Stimulated activated naive CD8-positive, alpha-beta T cell treated with anti-CD3 and anti-CD28 coated beads, Interleukin-15, amount 100 ng/mL, for 72 hours (primary cell): ENCODE measurements around the gene HECW1.
"Not testable (repeated sequence)": the region's sequence is repeated elsewhere in the genome, so short reads cannot be mapped to it uniquely, and the experiment has no call there.

ENCODE experiments used
- ATAC-seq: fragments of 150-1000 bp; cut with Tn5 transposase; 2 replicates; pipeline ENCODE4 v1.10.0; 2021; ENCODE audit warnings: mild to moderate bottlenecking, moderate library complexity
- DNase-seq, 2 donors: peaks; one replicate each; pipeline ENCODE4 v3.0.0; 2021 to 2022
- H3K27ac Mint-ChIP-seq, 2 donors: one replicate each; pipeline ENCODE4 v1.8.0; 2022; ENCODE audit warnings: mild to moderate bottlenecking in 2 of 2, mixed read lengths in 2 of 2, moderate library complexity in 2 of 2
- H3K27me3 Mint-ChIP-seq: one replicate; pipeline ENCODE4 v1.8.0; 2022; ENCODE audit warnings: mixed read lengths
- H3K4me1 Mint-ChIP-seq: one replicate; pipeline ENCODE4 v1.8.0; 2022; ENCODE audit warnings: mild to moderate bottlenecking, mixed read lengths
- H3K4me3 Mint-ChIP-seq, 2 donors: one replicate each; pipeline ENCODE4 v1.8.0; 2022; ENCODE audit warnings: mild to moderate bottlenecking in 2 of 2, mixed read lengths in 2 of 2, moderate library complexity in 1 of 2
- H3K9me3 Mint-ChIP-seq, 2 donors: one replicate each; pipeline ENCODE4 v1.8.0; 2022; ENCODE audit warnings: mixed read lengths in 2 of 2

The HECW1 gene

DNA sequence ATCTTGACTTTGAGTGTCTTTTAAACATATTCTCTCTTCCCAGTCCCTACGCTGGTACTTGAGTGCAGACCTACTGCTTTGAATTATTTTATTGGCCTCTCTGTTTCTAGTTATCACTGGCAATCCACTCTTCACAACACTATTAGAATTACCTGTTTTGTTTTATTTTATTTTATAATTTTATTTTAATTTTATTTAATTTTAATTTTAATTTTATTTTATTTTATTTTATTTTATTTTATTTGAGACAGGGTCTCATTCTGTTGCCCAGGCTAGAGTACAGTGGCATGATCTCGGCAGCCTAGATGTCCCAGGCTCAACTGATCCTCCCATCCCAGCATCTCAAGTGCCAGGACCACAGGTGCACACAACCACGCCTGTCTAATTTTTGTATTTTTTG lies 477.3 kb downstream of the HECW1 start:
- no peaks in the 10 kb centered on the region for H3K27me3 Mint-ChIP-seq
- H3K27ac Mint-ChIP-seq: peak overlapping the region; percentile 89 to 91
- H3K9me3 Mint-ChIP-seq: no peaks in the 10 kb centered on the region
- H3K4me3 Mint-ChIP-seq: peak overlapping the region; percentile 52 to 79
- DNase-seq (no peak), ATAC-seq (no peak)
- peaks cover 74% of the 10 kb centered on the region for H3K4me1 Mint-ChIP-seq

DNA sequence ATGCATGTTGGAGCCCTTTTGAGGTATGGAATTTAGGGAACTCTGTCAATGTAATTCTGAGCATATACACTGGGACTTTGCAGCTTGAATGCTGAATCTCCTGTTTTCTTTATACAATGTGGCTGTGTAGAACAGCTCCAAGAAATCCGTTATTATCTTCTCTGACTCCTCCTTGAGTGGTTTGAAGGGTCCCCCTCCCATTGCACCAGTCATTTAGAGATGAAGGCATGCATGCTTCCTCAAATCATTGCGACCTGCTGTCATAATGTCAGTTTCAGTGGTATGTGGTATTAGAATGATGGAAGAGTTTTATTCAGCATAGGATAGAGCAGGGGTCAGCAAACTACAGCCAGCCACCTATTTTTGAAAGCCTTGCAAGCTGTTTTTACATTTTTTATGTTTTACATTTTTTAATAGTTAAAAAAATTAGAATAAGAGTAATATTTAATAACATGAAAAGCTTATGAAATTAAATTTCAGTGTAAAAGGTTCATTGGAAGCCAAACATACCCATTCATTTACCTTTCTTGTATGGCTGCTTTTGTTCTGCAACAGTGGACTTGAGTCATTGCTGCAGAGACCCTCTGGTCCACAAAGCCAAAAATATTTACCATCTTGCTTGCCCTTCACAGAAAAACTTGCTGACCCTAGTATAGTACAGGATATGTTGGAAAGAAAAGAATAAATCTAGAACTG lies 478.6 kb downstream of the HECW1 start:
- Mint-ChIP-seq H3K4me3 (peak overlapping the region; percentile 66 to 79), H3K27ac (peak overlapping the region; percentile 78 to 93), H3K9me3 (no peaks in the 10 kb centered on the region), H3K27me3 (no peaks in the 10 kb centered on the region), H3K4me1 (peaks cover 87% of the 10 kb centered on the region)
- DNase-seq (peak; percentile 60 to 76), ATAC-seq (peak; percentile 85)

DNA sequence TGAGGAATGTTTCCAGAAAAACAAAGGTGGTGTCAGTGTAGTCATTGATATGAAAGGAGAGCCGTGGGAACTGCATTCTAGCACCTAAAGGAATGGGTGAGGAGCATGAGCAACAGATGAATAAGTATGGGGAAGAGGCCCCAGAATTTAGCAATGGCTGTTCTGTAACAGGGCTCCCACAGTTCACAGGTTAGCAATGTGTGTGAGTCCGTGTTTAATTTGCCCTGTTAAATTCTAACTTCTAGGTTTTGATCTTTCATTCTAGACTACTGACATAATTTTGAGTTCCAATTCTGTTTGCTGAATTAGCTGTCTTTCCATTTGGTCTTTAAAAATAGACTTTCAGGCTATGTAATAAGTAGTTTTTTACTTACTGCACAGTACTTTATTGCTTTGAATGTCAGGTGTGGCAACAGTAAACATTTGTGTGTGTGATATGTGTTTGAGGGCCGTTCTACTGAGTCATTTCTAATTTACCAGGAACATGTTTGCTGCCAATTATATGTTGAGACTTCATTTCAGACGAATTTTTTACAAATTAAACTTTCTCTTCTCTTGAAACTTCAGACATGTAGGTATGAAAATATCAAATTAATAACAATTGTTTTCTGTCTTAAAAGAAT lies 479.2 kb downstream of the HECW1 start:
- H3K27ac Mint-ChIP-seq: peak overlapping the region; percentile 49 to 93
- H3K9me3 Mint-ChIP-seq: no peaks in the 10 kb centered on the region
- no peak for DNase-seq

DNA sequence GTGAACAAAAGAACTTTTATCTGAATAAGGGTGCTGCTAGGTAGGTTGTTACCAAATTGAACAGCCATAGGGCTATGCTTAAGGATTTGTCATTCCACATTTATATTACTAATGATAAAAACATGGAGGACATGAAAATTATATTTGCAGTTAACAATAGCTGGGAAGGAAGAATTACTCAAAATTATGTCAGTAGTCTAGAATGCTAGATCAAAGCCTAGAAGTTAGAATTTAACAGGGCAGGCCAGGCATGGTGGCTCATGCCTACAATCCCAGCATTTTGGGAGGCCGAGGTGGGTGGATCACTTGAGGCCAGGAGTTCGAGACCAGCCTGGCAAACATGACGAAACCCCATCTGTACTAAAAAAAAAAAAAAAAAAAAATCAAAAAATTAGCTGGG lies 479.9 kb downstream of the HECW1 start:
- H3K9me3 Mint-ChIP-seq: no peaks in the 10 kb centered on the region
- DNase-seq (no peak), ATAC-seq (no peak)
- H3K27me3 Mint-ChIP-seq: no peaks in the 10 kb centered on the region
- peak overlapping the region; percentile 79 to 90 for H3K27ac Mint-ChIP-seq
- peaks cover 96% of the 10 kb centered on the region for H3K4me1 Mint-ChIP-seq
- peak overlapping the region; percentile 56 to 66 for H3K4me3 Mint-ChIP-seq

More for the DNA sequence above, 479.2 kb downstream of the HECW1 start:
- Mint-ChIP-seq H3K4me3 (peak overlapping the region; percentile 56 to 66), H3K4me1 (peaks cover 93% of the 10 kb centered on the region), H3K27me3 (no peaks in the 10 kb centered on the region)
- no peak for ATAC-seq

DNA sequence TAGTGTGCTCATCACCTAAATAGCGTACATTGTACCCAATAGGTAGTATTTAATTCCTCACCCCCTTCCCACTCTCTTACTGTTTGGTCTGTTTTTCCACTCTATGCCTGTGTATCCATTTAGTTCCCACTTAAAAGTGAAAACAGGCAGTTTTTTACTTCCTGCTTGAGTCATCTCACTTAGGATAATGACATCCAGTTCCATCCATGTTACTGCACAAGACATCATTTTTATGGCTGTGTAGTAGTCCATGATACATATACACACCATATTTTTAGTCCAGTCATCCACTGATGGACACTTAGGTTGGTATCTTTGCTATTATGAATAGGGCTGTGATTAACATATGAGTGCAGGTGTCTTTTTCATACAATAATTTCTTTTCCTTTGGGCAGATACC lies 480.6 kb downstream of the HECW1 start:
- Mint-ChIP-seq H3K4me1 (peaks cover 97% of the 10 kb centered on the region), H3K9me3 (no peaks in the 10 kb centered on the region), H3K27ac (no peak overlapping the region), H3K4me3 (peak overlapping the region; percentile 62 to 81), H3K27me3 (no peaks in the 10 kb centered on the region)
- ATAC-seq: no peak
- no peak for DNase-seq

DNA sequence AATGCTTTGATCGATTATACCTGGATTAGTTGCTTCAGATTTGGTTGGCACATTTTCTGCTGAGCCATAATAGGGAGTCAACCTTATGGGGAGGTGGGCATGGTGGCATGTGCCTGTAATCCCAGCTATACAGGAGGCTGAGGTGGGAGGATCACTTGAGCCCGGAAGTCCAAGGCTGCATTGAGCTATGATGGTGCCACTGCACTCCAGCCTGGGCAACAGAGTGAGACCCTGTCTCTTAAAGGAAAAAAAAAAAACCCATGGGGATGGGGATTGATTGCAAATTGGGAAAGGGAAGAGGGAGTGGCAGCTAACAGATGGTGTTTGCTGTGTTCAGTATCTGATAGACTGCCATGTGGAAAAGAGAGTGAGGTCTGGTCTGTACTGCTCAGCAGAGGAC lies 481.6 kb downstream of the HECW1 start:
- Mint-ChIP-seq H3K27me3 (no peaks in the 10 kb centered on the region), H3K4me3 (peak overlapping the region; percentile 62 to 81), H3K4me1 (peaks cover 97% of the 10 kb centered on the region), H3K9me3 (no peaks in the 10 kb centered on the region), H3K27ac (peak overlapping the region; percentile 40 to 80)
- ATAC-seq: no peak
- DNase-seq: no peak

DNA sequence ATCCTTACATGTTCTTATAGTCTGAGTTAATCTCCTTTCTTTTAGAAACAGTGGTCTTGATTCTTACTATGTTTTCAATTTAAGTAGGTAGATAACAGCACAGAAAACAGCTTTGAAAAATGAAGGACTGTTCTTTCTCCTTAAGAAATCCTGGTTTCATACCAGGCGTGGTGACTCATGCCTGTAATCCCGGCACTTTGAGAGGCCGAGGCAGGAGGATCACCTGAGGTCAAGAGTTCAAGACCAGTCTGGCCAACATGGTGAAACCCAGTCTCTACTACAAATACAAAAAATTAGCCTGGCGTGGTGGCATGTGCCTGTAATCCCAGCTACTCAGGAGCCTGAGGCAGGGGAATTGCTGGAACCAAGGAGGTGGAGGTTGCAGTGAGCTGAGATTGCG lies 484.0 kb downstream of the HECW1 start:
- not testable (repeated sequence) for H3K27me3 Mint-ChIP-seq, H3K27ac Mint-ChIP-seq, DNase-seq, H3K9me3 Mint-ChIP-seq, ATAC-seq, H3K4me3 Mint-ChIP-seq
- peaks cover 84% of the 10 kb centered on the region for H3K4me1 Mint-ChIP-seq

DNA sequence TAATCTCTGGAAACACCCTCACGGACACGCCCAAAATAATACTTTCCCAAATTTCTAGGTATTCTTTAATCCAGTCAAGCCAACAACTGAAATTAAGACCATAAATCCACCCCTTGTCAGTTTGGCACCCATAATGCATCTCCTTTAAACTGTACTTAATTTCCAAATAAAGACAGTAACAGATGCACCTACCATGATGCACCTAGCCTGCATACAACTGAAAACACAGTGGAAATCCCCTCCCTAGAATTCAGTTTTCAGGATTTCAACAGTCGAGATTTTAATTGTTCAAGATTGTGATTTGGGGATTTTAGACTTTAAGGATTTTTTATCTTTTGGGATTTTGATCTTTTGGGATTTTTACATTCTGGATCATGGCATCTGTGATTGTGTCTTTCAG lies 487.6 kb downstream of the HECW1 start:
- Mint-ChIP-seq H3K27me3 (no peaks in the 10 kb centered on the region), H3K4me3 (peak overlapping the region; percentile 28 to 48), H3K27ac (no peak overlapping the region), H3K4me1 (peaks cover 59% of the 10 kb centered on the region), H3K9me3 (peaks cover 0 to 8% of the 10 kb centered on the region in 2 donors)
- ATAC-seq (no peak), DNase-seq (no peak)

DNA sequence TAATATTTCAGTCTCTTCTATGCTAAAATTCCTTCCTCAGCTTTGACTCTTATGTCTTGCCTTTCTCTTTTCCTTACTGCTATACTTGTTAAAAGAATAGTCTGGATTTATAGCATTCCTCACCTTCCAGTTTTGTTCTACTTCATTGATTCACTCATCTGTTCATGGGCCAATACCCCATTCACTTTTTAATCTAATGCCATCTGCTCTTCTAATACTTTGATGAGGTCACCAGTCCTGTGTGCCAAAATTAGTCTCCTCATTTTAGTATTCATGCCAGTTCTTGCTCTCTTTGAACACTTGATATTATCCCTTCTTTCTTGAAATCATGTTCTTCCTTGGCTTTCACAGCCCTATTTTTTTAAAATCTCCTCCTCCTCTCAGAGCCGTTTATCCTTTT lies 489.8 kb downstream of the HECW1 start:
- H3K4me1 Mint-ChIP-seq: peaks cover 50% of the 10 kb centered on the region
- DNase-seq: no peak
- peaks cover 0 to 8% of the 10 kb centered on the region in 2 donors for H3K9me3 Mint-ChIP-seq
- no peaks in the 10 kb centered on the region for H3K27me3 Mint-ChIP-seq
- no peak overlapping the region for H3K27ac Mint-ChIP-seq
- ATAC-seq: no peak
- no peak overlapping the region for H3K4me3 Mint-ChIP-seq

DNA sequence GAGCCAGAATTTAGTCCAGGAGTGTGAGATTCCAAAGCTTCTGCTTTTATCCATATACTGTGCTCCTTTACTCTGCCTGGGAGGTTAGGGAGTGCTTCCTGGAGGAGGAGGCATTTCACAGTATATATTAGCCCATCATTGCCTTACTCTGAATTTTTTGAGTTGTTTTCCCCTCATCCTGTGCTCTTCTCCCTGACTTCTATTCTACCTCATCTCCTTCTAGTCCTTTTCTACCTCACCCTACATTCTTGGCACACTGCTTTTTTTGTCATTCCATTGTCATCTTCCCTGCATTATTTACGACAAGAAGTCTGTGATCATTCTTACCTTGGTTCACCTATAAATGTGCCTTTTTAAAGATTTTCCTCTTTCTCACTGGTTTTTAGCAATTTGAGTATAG lies 491.8 kb downstream of the HECW1 start:
- Mint-ChIP-seq H3K4me3 (no peak overlapping the region), H3K27me3 (no peaks in the 10 kb centered on the region), H3K27ac (no peak overlapping the region), H3K9me3 (peaks cover 0 to 8% of the 10 kb centered on the region in 2 donors), H3K4me1 (peaks cover 47% of the 10 kb centered on the region)
- no peak for ATAC-seq
- no peak for DNase-seq

DNA sequence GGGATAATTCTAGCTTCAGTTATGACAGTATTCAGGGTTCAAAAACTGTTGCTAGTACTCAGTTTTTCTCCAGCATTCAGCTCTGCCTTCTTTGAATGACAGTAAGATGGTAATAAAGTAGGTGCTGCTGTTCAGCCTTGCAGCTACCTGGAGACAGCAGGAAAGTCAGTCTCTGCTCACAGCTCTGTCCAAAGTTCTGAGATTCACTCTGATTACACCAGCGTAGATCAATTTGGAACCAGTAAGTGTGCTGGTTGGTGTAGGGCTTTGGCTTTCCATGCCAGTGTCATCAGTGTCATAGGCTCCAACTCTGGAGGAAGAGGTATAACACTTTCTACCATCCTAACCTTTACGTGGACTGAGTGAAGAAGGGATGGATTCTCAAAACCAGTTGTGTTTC lies 496.6 kb downstream of the HECW1 start:
- Mint-ChIP-seq H3K9me3 (peaks cover 0 to 8% of the 10 kb centered on the region in 2 donors), H3K4me3 (no peak overlapping the region), H3K4me1 (peaks cover 77% of the 10 kb centered on the region), H3K27me3 (no peaks in the 10 kb centered on the region), H3K27ac (no peak overlapping the region)
- ATAC-seq (no peak), DNase-seq (no peak)

DNA sequence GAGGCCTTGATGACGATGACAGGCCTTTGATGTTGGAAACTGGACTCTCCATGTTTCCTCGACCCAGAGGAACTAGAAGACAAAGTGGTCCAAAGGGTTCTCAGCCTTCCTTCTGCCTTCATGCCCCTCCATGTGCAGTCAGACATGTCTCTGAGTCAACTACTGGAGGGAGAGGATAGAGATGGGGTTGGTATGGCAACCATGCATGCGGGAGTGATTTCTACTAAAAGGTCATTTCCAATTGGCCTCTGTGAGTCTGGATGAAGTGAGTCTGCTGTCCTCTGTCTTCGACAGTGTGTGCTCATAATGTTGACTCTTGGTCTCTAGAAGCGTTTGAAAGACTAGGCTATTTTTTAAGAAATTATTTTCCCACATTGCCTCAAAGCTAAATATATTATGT lies 499.7 kb downstream of the HECW1 start:
- Mint-ChIP-seq H3K4me3 (peak overlapping the region; percentile 42 to 56), H3K9me3 (no peaks in the 10 kb centered on the region), H3K27me3 (no peaks in the 10 kb centered on the region), H3K4me1 (peaks cover 57% of the 10 kb centered on the region), H3K27ac (peak overlapping the region in 1 of 2 donors; percentile 49)
- DNase-seq (no peak), ATAC-seq (peak; percentile 13)

DNA sequence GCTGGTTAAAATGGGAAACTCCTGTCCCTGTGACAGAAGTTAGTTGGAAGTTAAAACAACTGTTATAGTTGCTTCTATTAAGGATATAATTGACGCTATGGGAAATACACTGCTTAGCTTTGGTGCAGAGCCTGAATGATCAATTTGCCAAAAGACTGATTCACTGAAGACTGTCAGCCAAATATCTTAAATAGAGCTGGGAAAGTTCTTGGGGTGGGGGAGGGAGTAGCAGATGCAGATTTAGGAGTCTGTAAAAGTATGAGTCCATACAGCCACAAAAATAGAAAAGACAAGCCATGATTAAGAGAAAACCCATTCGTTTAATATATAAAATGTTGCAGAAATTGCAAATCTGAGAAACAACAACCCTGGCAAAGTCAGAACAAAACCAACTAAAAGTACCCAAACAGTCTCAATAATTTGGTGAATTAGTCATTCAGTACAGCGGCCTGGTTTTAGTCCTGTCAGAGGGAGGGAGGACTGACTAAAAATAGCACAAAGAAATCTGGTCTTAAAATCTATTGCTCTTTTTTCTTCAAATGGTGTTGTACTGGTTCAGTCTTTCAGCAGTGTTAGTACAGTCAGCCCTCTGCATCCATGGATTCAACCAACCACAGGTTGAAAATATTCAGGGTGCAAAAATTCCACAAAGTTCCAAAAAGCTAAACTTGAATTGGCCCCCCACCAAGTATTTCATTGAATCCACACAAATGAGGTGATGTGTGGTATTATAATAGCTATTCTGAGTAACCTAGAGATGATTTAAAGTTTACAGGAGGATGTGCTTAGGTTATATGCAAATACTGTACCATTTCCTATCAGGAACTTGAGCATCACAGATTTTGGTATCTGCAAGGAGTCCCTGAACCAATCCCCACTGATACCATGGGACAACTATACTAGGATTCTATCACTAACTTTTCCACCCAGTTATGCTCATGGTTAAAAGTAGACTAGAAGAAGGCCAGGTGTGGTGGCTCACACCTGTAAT lies 500.4 kb downstream of the HECW1 start:
- Mint-ChIP-seq H3K4me1 (peaks cover 57% of the 10 kb centered on the region), H3K4me3 (peak overlapping the region; percentile 53), H3K9me3 (no peaks in the 10 kb centered on the region), H3K27me3 (no peaks in the 10 kb centered on the region), H3K27ac (peak overlapping the region; percentile 91 to 94)
- peak; percentile 42 to 43 for DNase-seq
- ATAC-seq: peak; percentile 93
